CD4-positive, CD25-positive, alpha-beta regulatory T cell (primary cell): ENCODE data around the gene ISYNA1. TPM values are rescaled to one million over a fixed set of nuclear protein-coding genes. Genes with fewer than 3 reads are reported as not detected.

Source experiments
- ATAC-seq, 2 donors: fragments of 150-1000 bp; cut with Tn5 transposase; one replicate each; pipeline ENCODE4 v1.10.0; 2021; ENCODE audit warnings: low read depth in 2 of 2, moderate number of reproducible peaks in 2 of 2, moderate library complexity in 1 of 2
- DNase-seq, 3 donors: peaks; one replicate each; pipeline versions ENCODE4 v3.0.0 to v3.0.0-alpha.2; 2012 to 2022; ENCODE audit warnings: mixed read lengths in 1 of 3
- H3K27ac ChIP-seq: one replicate; pipeline ENCODE4 v1.7.0; 2013; ENCODE audit warnings: mild to moderate bottlenecking, low read length; ENCODE audit not compliant: insufficient read depth, poor library complexity, severe bottlenecking
- H3K27me3 ChIP-seq: one replicate; pipeline ENCODE4 v1.7.0; 2013; ENCODE audit warnings: low read length; ENCODE audit not compliant: control insufficient read depth, insufficient read depth
- H3K36me3 ChIP-seq: one replicate; pipeline ENCODE4 v1.7.0; 2013; ENCODE audit warnings: mild to moderate bottlenecking, low read length, moderate library complexity; ENCODE audit not compliant: control insufficient read depth, insufficient read depth
- H3K4me1 ChIP-seq: 2 replicates; pipeline ENCODE4 v1.7.0; 2013; ENCODE audit warnings: mild to moderate bottlenecking, low read length; ENCODE audit not compliant: insufficient read depth, control insufficient read depth, poor library complexity, severe bottlenecking
- H3K4me3 ChIP-seq: one replicate; pipeline ENCODE4 v1.7.0; 2013; ENCODE audit warnings: low read depth, mild to moderate bottlenecking, low read length, moderate library complexity
- H3K9me3 ChIP-seq, 2 experiments: 1 replicate in 1 of 2; 2 replicates in 1 of 2; pipeline ENCODE4 v1.7.0; 2013; ENCODE audit warnings: low read length in 2 of 2, mild to moderate bottlenecking in 1 of 2, moderate library complexity in 1 of 2; ENCODE audit not compliant: control insufficient read depth in 2 of 2
- H3K27ac Mint-ChIP-seq, 3 donors: one replicate each; pipeline ENCODE4 v1.8.0; 2020 to 2022; ENCODE audit warnings: mild to moderate bottlenecking in 3 of 3, mixed read lengths in 3 of 3, moderate library complexity in 2 of 3
- H3K27me3 Mint-ChIP-seq: one replicate; pipeline ENCODE4 v1.8.0; 2022; ENCODE audit warnings: mild to moderate bottlenecking, mixed read lengths
- H3K36me3 Mint-ChIP-seq: one replicate; pipeline ENCODE4 v1.8.0; 2020; ENCODE audit warnings: mixed read lengths
- H3K4me1 Mint-ChIP-seq, 4 donors: one replicate each; pipeline ENCODE4 v1.8.0; 2020 to 2022; ENCODE audit warnings: mixed read lengths in 4 of 4, mild to moderate bottlenecking in 1 of 4
- H3K4me3 Mint-ChIP-seq, 4 donors: one replicate each; pipeline ENCODE4 v1.8.0; 2020 to 2022; ENCODE audit warnings: mild to moderate bottlenecking in 4 of 4, mixed read lengths in 4 of 4, moderate library complexity in 3 of 4
- H3K9me3 Mint-ChIP-seq, 7 donors: one replicate each; pipeline ENCODE4 v1.8.0; 2020 to 2022; ENCODE audit warnings: mixed read lengths in 7 of 7, mild to moderate bottlenecking in 3 of 7, moderate library complexity in 2 of 7
- polyA plus RNA-seq, 4 donors: library from polyadenylated mRNA; unstranded; fragments of 300-500 nt; fragmentation: Illumina TruSeq; gene quantifications; one replicate each; pipeline ENCODE4 v1.2.3, GENCODE V29; 2021
- total RNA-seq: library from RNA; stranded (reverse); gene quantifications from one replicate; pipeline ENCODE4 v1.2.3, GENCODE V29; 2022

ISYNA1 gene
- total and polyA plus RNA-seq, 5 donors from 2014 or later: 11.3 to 26.2 (median 23.7) TPM

GRCh38 chr19:18418029-18418482 is 19.9 kb downstream of the ISYNA1 start:
- Histone ChIP-seq H3K27ac (no peak overlapping the region), H3K4me1 (peaks cover 81% of the 10 kb centered on the region), H3K27me3 (no peaks in the 10 kb centered on the region), H3K36me3 (no peaks in the 10 kb centered on the region), H3K4me3 (no peak overlapping the region), H3K9me3 (no peaks in the 10 kb centered on the region)
- Mint-ChIP-seq H3K9me3 (peaks cover 0 to 2% (median 0%) of the 10 kb centered on the region in 7 donors), H3K4me3 (peak overlapping the region; percentile 87 to 94 (median 90)), H3K4me1 (peaks cover 6 to 77% (median 38%) of the 10 kb centered on the region in 4 donors), H3K36me3 (no peaks in the 10 kb centered on the region), H3K27me3 (peaks cover 37% of the 10 kb centered on the region), H3K27ac (peak overlapping the region in 2 of 3 donors; percentile 40 to 86)
- ATAC-seq: no peak
- no peak for DNase-seq

- H3K27me3 Mint-ChIP-seq: peaks cover 37% of the 10 kb centered on the region
- DNase-seq (peak in 1 of 3 donors; percentile 50), ATAC-seq (no peak)
- H3K4me1 ChIP-seq: peaks cover 75% of the 10 kb centered on the region
- H3K27me3 ChIP-seq: no peaks in the 10 kb centered on the region
- no peaks in the 10 kb centered on the region for H3K9me3 ChIP-seq
- H3K27ac Mint-ChIP-seq: peak overlapping the region in 1 of 3 donors; percentile 66
- no peaks in the 10 kb centered on the region for H3K36me3 ChIP-seq
- no peak overlapping the region for H3K4me3 ChIP-seq
- H3K36me3 Mint-ChIP-seq: no peaks in the 10 kb centered on the region
- peak overlapping the region; percentile 87 to 94 (median 92) for H3K4me3 Mint-ChIP-seq
- no peak overlapping the region for H3K27ac ChIP-seq
- peaks cover 0 to 71% (median 33%) of the 10 kb centered on the region in 4 donors for H3K4me1 Mint-ChIP-seq
- H3K9me3 Mint-ChIP-seq: peaks cover 0 to 2% (median 0%) of the 10 kb centered on the region in 7 donors
Observed at GRCh38 chr19:18417250-18418028, 20.5 kb downstream of the ISYNA1 start.

- Histone ChIP-seq H3K27me3 (no peaks in the 10 kb centered on the region), H3K9me3 (no peaks in the 10 kb centered on the region), H3K4me1 (peaks cover 69% of the 10 kb centered on the region), H3K27ac (no peak overlapping the region), H3K4me3 (no peak overlapping the region), H3K36me3 (no peaks in the 10 kb centered on the region)
- peak in 2 of 3 donors; percentile 55 to 57 for DNase-seq
- Mint-ChIP-seq H3K4me3 (peak overlapping the region; percentile 81 to 94 (median 90)), H3K27me3 (peaks cover 37% of the 10 kb centered on the region), H3K9me3 (peaks cover 0 to 2% (median 0%) of the 10 kb centered on the region in 7 donors), H3K27ac (peak overlapping the region in 1 of 3 donors; percentile 66), H3K36me3 (no peaks in the 10 kb centered on the region), H3K4me1 (peaks cover 0 to 65% (median 31%) of the 10 kb centered on the region in 4 donors)
- no peak for ATAC-seq
Observed at GRCh38 chr19:18416778-18417249, 21.1 kb downstream of the ISYNA1 start.

GRCh38 chr19:18415178-18415867 is 22.6 kb downstream of the ISYNA1 start:
- H3K4me3 ChIP-seq: no peak overlapping the region
- H3K36me3 ChIP-seq: no peaks in the 10 kb centered on the region
- DNase-seq (no peak), ATAC-seq (no peak)
- peaks cover 44% of the 10 kb centered on the region for H3K27me3 Mint-ChIP-seq
- no peak overlapping the region for H3K27ac ChIP-seq
- H3K27ac Mint-ChIP-seq: no peak overlapping the region
- peak overlapping the region in 3 of 4 donors; percentile 15 to 94 (median 74) for H3K4me3 Mint-ChIP-seq
- H3K9me3 ChIP-seq: no peaks in the 10 kb centered on the region
- peaks cover 54% of the 10 kb centered on the region for H3K4me1 ChIP-seq
- H3K4me1 Mint-ChIP-seq: peaks cover 3 to 55% (median 27%) of the 10 kb centered on the region in 4 donors
- no peaks in the 10 kb centered on the region for H3K27me3 ChIP-seq
- H3K36me3 Mint-ChIP-seq: no peaks in the 10 kb centered on the region
- H3K9me3 Mint-ChIP-seq: peaks cover 0 to 2% (median 0%) of the 10 kb centered on the region in 7 donors

- ATAC-seq: no peak
- DNase-seq: peak in 1 of 3 donors; percentile 42
- Histone ChIP-seq H3K27ac (no peak overlapping the region), H3K27me3 (no peaks in the 10 kb centered on the region), H3K36me3 (no peaks in the 10 kb centered on the region), H3K4me3 (no peak overlapping the region), H3K4me1 (peaks cover 49% of the 10 kb centered on the region), H3K9me3 (no peaks in the 10 kb centered on the region)
- Mint-ChIP-seq H3K9me3 (peaks cover 0 to 2% (median 0%) of the 10 kb centered on the region in 7 donors), H3K36me3 (no peaks in the 10 kb centered on the region), H3K4me3 (peak overlapping the region in 2 of 4 donors; percentile 50 to 94), H3K27ac (no peak overlapping the region), H3K4me1 (peaks cover 3 to 50% (median 25%) of the 10 kb centered on the region in 4 donors), H3K27me3 (peaks cover 45% of the 10 kb centered on the region)
Observed at GRCh38 chr19:18414504-18415177, 23.3 kb downstream of the ISYNA1 start.

GRCh38 chr19:18412610-18413239 is 25.2 kb downstream of the ISYNA1 start:
- H3K27me3 ChIP-seq: no peaks in the 10 kb centered on the region
- no peaks in the 10 kb centered on the region for H3K36me3 Mint-ChIP-seq
- no peak overlapping the region for H3K4me3 ChIP-seq
- H3K27me3 Mint-ChIP-seq: peaks cover 33% of the 10 kb centered on the region
- H3K9me3 Mint-ChIP-seq: peaks cover 0 to 1% (median 0%) of the 10 kb centered on the region in 7 donors
- H3K4me3 Mint-ChIP-seq: peak overlapping the region in 1 of 4 donors; percentile 83
- peaks cover 34% of the 10 kb centered on the region for H3K4me1 ChIP-seq
- DNase-seq (no peak), ATAC-seq (no peak)
- H3K36me3 ChIP-seq: no peaks in the 10 kb centered on the region
- H3K27ac Mint-ChIP-seq: no peak overlapping the region
- no peaks in the 10 kb centered on the region for H3K9me3 ChIP-seq
- H3K27ac ChIP-seq: no peak overlapping the region
- peaks cover 3 to 37% (median 15%) of the 10 kb centered on the region in 4 donors for H3K4me1 Mint-ChIP-seq

- no peaks in the 10 kb centered on the region for H3K4me1 ChIP-seq
- peak in 1 of 2 donors; percentile 32 for ATAC-seq
- Mint-ChIP-seq H3K9me3 (no peaks in the 10 kb centered on the region), H3K27ac (no peak overlapping the region), H3K27me3 (peaks cover 10% of the 10 kb centered on the region), H3K4me1 (peaks cover 3 to 7% (median 5%) of the 10 kb centered on the region in 4 donors), H3K36me3 (no peaks in the 10 kb centered on the region), H3K4me3 (no peak overlapping the region)
- no peaks in the 10 kb centered on the region for H3K27me3 ChIP-seq
- H3K9me3 ChIP-seq: no peaks in the 10 kb centered on the region
- H3K36me3 ChIP-seq: no peaks in the 10 kb centered on the region
- no peak for DNase-seq
- no peak overlapping the region for H3K27ac ChIP-seq
- H3K4me3 ChIP-seq: no peak overlapping the region
Observed at GRCh38 chr19:18408053-18408476, 29.9 kb downstream of the ISYNA1 start.
